Measurements from ENCODE around the gene FCHSD2.

DNA sequence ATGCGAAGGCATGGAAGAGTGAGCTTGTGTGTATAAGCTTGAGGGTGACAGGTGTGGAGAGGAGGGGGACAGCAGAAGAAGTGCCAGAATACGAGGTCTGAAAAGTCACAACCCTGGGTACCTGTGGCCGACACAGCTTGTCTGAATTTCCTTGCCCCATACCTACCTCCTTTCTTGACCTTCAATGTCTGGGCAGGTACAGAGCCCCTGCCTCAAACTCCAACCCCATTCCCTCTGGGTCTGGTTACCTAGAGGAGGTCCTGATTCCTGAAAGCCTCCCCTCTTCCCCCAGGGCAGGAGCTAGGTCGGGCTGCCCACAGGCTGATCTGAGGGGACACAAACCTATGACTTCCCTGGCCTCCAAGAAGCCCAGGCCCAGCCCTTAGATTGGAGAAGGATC is 36.6 kb upstream of the FCHSD2 start:
- TF ChIP-seq BCL6 (CRISPR knock-in tag; IDR thresholded peaks at IDR 0.05) (no peak), SMARCA5 (IDR thresholded peaks at IDR 0.05) (no peak), MXI1 (IDR thresholded peaks at IDR 0.05; ENCODE audit: low read depth, low read length) (no peak), EP300 (IDR thresholded peaks at IDR 0.05; ENCODE audit: low read length) (no peak)
- TF ChIP-seq, protein P1, sequence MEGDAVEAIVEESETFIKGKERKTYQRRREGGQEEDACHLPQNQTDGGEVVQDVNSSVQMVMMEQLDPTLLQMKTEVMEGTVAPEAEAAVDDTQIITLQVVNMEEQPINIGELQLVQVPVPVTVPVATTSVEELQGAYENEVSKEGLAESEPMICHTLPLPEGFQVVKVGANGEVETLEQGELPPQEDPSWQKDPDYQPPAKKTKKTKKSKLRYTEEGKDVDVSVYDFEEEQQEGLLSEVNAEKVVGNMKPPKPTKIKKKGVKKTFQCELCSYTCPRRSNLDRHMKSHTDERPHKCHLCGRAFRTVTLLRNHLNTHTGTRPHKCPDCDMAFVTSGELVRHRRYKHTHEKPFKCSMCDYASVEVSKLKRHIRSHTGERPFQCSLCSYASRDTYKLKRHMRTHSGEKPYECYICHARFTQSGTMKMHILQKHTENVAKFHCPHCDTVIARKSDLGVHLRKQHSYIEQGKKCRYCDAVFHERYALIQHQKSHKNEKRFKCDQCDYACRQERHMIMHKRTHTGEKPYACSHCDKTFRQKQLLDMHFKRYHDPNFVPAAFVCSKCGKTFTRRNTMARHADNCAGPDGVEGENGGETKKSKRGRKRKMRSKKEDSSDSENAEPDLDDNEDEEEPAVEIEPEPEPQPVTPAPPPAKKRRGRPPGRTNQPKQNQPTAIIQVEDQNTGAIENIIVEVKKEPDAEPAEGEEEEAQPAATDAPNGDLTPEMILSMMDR (IDR thresholded peaks at IDR 0.05 in 2 of 3, conservative IDR thresholded peaks at IDR 0.05 in 1 of 3; ENCODE audit: insufficient read depth in 2 of 3, low read depth in 1 of 3, low read length in 3 of 3) = no peak

Data from K562 (cell line).